C4-2B (cell line): ENCODE data around the gene FAM3A.
A peak's percentile ranks its signal among the peaks of the same experiment; 100 is the strongest.

Experiments
- H3K27ac ChIP-seq: fragments of 450-650 bp; 2 replicates; pipeline ENCODE4 v1.5.1; 2017
- ZFX ChIP-seq: fragments of 450-650 bp; IDR thresholded peaks from 2 replicates; pipeline ENCODE4 v1.6.1; 2017
- TF ChIP-seq, protein P1 (sequence below): fragments of 450-650 bp; conservative IDR thresholded peaks from 2 replicates; pipeline ENCODE4 v1.5.1; 2017; ENCODE audit warnings: mild to moderate bottlenecking

FAM3A gene

DNA sequence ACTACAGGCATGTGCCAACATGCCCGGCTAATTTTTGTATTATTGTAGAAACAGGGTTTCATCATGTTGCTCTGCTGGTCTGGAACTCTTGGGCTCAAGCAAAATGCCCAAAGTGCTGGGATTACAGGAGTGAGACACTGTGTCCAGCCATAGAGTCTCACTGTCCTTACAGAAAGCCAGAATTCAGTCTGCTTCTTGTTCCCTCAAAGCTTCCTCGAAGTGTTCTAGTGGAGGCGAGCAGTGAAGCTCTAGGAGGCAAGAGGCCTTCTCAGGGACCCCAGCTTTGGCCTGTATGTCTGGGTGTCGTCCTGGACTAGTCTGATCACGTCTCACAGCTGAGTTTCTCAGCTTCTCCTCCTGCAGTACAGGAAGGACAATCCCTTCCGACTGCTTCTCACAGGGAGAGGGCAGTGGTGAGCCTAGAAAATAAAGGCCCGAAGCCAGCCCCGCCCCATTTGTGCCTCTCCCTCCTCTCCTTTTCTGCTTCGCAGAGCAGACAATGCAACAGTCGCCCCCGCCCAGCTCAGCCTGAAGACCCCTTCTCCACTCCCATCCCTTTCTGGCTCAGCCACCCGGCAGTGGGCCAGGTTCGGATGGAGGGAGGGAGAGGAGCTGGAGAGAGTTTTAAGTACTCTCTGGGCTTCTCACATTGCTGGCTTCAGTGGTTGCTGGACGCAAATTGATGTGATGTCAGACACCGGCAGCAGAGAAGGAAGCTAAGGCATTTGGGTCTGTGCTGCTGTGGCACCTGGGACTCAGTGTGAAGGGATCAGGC lies 11.1 kb upstream of the FAM3A start:
- H3K27ac ChIP-seq, result peak overlapping the region; percentile 60
- no peak for TF ChIP-seq ZFX
- TF ChIP-seq, protein P1, sequence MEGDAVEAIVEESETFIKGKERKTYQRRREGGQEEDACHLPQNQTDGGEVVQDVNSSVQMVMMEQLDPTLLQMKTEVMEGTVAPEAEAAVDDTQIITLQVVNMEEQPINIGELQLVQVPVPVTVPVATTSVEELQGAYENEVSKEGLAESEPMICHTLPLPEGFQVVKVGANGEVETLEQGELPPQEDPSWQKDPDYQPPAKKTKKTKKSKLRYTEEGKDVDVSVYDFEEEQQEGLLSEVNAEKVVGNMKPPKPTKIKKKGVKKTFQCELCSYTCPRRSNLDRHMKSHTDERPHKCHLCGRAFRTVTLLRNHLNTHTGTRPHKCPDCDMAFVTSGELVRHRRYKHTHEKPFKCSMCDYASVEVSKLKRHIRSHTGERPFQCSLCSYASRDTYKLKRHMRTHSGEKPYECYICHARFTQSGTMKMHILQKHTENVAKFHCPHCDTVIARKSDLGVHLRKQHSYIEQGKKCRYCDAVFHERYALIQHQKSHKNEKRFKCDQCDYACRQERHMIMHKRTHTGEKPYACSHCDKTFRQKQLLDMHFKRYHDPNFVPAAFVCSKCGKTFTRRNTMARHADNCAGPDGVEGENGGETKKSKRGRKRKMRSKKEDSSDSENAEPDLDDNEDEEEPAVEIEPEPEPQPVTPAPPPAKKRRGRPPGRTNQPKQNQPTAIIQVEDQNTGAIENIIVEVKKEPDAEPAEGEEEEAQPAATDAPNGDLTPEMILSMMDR, result peak; percentile 63

DNA sequence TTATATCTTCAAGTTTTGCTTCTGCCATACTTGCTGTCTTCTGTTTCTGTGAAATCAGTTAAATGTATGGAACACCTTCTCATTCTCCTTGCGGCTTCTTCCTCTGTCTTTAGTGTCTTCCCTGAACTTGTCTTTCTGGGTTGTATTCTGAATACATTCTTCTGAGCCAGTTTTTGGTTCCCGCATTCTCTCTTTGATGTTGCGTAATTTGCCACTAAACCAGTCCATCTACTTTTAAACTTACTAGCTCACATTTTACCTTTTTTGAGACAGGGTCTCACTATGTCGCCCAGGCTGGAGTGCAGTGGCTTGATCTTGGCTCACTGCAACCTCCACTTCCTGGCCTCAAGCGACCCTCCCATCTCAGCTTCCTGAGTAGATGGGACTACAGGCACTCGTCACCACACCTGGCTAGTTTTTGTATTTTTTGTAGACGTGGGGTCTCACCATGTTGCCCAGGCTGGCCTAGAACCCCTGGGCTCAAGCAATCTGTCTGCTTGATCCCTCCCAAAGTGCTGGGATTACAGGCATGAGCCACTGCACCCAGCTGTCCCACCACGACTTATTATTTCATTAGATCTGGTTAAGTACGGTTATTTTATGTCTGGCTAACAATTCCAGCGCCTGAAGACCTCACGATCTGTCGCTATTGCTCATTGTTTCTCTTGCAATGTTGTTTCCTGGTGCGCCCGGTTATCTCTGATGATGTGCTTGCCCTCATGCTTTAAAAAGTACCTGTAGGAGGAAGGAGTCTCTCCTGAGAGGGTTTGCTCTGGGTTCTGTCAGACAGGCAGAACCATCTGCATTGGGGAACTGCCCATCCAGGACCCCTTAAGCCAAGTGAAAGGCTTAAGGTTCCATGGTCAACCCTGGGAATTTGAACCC lies 9.8 kb upstream of the FAM3A start:
- peak overlapping the region; percentile 2; the same call in 1 of the 2 replicates for H3K27ac ChIP-seq
- TF ChIP-seq, protein P1, result no peak
- no peak for TF ChIP-seq ZFX

DNA sequence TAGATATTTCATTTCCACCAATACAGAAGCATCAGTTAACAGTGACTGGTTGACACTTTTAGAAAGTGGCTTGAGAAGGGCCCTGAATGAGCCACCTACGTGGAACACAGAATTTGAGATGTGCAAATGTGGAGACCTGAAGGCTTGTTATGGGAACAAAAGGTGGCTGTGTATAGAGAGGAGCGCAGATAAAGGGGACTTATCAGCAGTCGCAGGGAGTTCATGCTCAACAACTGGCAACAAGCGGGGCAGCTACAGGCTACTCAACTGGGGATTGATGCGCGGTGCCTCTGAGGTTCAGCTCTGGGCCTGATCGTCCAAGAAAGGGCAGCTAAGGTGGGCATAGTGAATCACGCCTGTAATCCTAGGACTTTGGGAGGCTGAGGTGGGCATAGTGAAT lies 3.4 kb upstream of the FAM3A start:
- no peak overlapping the region for H3K27ac ChIP-seq
- TF ChIP-seq, protein P1, result no peak
- TF ChIP-seq ZFX, result no peak

DNA sequence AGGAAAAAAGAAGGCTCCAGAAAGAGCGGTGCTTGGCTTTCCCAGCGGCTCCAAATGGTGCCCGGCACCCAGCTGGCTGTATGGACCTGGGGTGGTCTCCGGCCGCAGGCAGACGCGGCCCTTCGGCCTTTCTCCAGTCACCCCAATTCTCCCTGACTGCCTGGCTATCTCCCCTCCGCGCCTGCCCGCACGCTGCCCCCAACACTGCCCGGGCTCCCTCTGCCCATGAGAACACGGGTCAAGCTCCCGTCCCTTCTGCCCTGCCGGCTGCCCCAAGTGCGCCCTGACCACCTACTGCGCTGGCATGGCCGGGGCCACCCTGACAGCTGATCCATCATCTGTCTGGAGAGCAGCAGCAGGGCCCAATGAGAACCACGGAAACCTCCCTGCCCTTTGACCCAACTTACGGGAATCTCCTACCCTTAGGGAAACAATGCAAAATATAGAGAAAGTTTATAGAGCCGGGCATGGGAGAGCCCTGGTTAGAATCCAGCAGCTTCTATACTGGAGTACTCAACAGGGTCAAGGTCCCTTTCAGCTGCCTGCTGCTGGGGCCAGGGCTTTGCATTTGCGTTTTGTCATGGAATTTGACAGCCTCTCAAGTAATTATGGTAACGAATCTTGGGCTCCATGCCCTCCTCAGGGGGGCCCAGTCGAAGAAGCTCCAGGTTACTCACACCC lies 1.2 kb upstream of the FAM3A start:
- peak overlapping the region; percentile 89 for H3K27ac ChIP-seq
- TF ChIP-seq, protein P1, result no peak
- TF ChIP-seq ZFX, result no peak

DNA sequence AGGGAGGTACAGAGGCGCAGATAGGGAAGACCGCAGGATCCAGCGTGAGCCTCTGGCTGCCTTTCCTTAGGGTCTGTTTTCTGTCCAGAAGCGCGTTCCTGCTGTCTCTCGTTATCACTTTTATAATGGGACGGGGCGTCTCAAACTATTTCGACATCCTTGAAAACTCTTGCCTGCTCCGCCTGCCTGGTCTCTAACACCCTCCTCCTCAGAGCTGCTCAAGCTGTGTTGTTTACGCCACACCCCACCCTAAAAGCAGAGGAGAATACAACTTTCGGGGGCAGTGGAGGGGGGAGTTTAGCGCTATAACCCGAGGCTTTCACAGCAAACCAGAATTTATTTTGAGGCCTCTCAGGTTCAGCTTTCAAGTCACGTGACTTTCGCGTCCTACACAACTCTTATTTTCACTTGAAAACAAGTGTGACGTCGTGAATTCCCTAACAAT lies 646 bp upstream of the FAM3A start:
- TF ChIP-seq, protein P1, result no peak
- no peak for TF ChIP-seq ZFX
- peak overlapping the region; percentile 89 for H3K27ac ChIP-seq

DNA sequence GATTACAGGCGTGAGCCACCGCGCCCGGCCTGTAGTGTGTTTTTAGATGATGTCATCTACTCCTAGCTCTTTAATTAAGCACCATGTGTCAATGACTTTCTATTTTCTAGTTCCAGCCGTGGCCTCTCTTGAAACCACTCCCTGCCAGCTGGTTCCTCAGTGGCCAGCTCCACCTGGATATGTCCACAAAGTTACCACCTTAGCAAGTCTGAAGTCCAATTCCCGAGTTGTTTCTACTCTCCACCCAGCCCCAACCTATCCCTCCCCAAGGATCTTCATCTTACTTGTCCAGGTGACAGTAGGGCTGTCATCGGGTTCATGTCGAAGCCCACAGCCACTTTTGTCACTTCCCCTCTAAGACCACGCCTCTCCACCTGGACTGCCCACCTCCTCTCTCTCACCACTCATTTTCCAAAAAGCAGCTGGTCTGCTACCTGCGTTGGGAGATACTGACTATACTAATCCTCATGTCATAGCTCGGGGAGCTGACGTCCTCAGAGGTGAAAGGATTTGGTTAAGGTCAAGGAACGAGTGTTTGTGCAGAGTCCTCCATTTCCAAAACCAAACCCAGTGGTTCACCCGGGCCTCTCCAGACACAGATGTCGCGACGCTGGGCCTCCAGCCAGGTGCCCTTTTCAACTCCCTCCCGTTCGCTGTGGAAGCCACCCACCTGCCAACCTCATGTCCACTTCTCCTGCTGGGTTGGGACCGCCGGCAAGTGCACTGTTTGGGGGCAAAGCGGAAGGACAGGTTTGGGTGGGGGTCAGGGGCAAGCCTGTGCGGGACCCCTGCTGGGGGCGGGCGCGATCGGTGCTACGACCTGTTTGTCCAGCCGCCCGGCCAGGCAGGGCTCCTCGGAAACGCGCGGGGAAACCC lies 704 bp downstream of the FAM3A start:
- H3K27ac ChIP-seq, result peak overlapping the region; percentile 89
- TF ChIP-seq ZFX, result no peak
- TF ChIP-seq, protein P1, result no peak
